GM21717 (cell line): ENCODE results near the gene DAND5.
"Not testable (repeated sequence)": the region's sequence is repeated elsewhere in the genome, so short reads cannot be mapped to it uniquely, and the experiment has no call there.

Experiments used
- ATAC-seq: cut with Tn5 transposase; IDR thresholded peaks from one replicate; pipeline ENCODE4 v1.9.1; 2021; ENCODE audit warnings: mild to moderate bottlenecking, moderate library complexity; ENCODE audit not compliant: unreplicated experiment

The DAND5 gene

DNA sequence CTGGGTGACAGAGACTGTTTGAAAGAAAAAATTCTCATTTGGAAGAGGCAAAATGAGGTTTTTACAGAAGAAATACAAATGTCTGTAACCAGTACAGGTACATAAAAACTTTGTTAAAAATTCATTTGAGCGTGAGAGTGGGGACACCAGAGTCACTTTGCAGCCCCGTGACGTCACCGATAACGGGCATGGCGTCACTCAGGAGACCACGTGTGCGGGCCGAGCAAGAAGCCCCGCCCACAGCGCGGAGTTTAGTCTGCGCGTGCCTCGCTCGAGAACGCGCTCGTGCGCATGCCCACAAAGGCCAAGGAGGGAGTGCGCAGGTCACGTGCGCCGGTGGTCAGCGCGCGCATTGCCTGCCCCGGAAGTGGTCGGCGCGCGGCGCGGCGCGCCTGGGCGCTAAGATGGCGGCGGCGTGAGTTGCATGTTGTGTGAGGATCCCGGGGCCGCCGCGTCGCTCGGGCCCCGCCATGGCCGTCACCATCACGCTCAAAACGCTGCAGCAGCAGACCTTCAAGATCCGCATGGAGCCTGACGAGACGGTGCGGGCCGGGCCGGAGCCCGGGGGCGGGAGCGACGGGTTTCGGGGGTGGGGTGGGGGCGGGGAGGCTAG lies 23.8 kb upstream of the DAND5 start, which contains the start of gene RAD23A:
RAD23A (plus strand) TSS at position 384 of the 613 bp plus-strand sequence; CDS start at position 471, 87 bp downstream.
- ATAC-seq: peak; percentile 53

DNA sequence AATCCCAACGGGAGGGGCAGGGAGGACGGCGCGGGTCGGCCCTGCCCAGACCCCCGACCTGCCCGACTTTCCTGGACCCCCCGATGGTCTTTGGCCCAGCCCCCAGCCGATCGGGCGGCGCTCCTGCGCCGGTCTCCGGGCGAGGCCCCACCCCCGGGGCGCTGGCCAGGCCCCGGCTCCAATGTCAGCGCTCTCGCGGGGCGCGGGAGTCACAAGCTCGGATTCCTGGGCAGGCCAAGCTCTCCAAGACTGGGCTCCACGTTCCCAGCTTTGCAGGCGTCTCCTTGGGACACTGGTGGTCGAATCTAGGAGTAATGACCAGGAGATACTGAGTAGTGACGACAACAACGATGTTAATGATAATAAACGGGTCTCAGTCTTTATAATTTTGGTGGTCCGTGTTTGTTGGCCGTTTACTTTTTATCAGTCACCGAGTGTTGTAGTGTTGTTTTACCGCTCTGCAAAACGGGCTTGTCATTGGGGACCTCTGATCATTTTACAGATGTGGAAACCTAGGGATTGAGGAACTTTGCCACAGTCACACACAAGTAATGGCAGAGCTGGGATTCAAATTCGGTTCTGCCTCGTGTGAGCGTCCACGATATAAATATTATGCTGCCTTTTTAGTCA lies 23.2 kb upstream of the DAND5 start:
- ATAC-seq: peak; percentile 27

DNA sequence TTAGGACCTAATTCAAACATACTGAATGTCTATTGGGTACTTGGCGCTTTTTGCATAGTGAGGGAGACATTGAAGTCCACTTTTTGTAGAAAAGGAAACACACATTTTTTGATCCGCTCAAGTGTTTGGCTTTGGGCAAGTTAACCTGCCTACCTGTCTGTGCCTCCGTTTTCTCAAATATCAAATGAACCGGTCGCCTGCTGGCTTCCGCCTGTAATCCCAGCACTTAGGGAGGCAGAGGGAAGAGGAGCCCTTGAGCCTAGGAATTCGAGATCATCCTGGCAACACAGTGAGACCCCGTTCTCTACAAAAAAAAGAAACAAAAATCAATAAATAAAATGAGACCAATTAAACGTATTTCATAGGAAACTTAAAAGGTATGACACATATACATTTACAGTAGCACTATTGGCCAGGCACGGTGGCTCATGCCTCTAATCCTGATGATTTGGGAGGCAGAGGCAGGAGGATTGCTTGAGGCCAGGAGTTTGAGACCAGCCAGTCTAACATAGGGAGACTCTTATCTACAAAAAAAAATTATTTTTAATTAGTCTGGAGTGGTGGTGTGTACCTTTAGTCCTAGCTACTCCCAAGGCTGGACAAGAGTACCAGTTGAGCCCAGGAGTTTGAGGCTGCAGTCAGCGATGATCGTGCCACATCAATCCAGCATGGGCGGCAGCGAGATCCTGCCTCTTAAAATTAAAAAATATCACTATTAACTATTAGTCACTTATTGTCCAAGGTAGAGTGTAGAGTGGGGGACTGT lies 22.5 kb upstream of the DAND5 start:
- no peak for ATAC-seq

DNA sequence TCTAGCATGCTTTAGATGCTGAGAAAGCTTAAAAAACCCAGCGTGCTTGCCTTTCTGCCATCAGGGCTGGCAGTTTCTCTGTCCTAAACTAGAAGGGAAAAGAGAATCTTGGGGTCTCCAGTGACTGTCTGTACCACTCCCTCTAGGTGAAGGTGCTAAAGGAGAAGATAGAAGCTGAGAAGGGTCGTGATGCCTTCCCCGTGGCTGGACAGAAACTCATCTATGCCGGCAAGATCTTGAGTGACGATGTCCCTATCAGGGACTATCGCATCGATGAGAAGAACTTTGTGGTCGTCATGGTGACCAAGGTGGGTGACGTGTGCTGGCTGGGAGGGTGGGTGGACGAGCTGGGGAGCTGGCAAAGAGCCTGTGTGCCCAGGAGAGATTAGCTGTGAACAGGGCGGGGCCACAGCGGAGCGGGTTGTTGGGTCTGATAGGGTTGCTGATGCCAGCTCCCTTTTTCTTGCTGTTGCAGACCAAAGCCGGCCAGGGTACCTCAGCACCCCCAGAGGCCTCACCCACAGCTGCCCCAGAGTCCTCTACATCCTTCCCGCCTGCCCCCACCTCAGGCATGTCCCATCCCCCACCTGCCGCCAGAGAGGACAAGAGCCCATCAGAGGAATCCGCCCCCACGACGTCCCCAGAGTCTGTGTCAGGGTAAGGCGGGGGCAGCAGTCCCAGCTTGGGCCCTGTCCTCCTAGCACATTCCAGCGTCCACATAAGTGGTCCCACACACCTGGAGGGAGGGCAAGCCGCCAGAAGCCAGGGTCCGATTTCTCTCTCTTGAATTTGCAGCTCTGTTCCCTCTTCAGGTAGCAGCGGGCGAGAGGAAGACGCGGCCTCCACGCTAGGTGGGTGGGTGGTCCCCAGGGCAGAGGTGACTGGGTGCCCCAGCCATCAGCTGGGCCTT lies 21.4 kb upstream of the DAND5 start:
- no peak for ATAC-seq

DNA sequence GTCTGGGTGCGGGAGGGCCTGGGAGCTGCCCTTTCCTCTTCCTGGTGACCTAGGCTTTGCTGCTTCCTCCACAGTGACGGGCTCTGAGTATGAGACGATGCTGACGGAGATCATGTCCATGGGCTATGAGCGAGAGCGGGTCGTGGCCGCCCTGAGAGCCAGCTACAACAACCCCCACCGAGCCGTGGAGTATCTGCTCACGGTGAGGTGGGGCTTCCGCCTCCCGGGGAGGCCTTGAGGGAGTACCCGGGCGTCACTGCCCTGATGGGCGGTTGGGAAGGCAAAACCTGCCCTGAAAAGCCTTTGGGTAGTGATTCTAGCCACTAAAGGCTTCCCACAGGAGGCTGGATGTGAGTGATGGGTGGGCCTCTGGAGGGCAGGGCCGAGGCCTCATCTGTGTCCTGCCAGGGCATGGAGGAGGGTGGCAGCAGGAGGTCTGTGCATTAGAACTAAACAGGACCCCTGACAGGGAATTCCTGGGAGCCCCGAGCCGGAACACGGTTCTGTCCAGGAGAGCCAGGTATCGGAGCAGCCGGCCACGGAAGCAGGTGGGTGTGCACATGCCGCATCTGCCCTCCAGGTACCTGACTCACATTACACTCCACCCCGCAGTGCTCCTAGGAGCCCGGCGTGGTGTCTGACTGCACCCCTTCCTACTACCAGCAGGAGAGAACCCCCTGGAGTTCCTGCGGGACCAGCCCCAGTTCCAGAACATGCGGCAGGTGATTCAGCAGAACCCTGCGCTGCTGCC lies 20.6 kb upstream of the DAND5 start:
- no peak for ATAC-seq

DNA sequence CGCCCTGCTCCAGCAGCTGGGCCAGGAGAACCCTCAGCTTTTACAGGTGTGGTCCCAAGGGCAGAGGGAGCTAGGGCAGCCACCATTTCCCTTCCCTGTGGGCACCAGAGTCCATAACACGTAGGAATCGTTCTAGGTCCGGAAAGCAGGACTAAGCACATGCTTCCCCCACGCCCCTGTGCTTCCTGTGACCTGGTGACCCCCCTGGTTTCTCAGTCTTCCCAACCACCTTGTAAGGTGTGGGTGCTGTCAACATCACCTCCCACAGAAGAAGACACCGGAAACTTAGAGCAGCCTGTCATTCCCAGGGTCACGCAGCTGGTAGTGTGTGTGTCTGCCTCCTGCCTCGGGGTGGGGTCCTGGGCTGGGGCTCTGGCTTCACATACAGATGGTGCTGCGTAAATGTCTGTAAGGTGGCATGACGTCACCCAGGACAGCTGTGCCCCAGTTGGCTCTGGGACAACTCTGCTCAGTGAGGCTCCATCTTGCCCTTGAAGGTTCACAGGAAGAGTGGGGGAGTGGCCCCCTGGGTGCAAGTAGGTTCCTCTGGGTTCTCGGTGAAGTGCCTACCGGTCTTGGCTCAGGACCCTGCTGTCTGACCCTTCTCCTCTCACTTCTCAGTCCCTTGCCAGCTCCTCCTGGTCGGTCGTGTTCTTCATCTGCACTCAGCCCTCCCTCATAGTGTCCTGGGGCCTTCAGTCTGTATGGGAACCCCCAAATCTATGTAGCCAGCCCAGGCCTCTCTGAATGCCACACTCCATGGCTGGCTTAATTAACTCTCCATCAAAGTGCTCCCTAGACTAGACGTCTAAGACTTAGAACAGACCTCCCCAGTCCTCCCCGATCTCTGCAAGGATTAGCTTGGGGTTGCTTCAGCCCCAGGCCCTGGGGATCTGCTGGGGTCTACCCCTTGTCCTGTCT lies 19.8 kb upstream of the DAND5 start:
- ATAC-seq: no peak

DNA sequence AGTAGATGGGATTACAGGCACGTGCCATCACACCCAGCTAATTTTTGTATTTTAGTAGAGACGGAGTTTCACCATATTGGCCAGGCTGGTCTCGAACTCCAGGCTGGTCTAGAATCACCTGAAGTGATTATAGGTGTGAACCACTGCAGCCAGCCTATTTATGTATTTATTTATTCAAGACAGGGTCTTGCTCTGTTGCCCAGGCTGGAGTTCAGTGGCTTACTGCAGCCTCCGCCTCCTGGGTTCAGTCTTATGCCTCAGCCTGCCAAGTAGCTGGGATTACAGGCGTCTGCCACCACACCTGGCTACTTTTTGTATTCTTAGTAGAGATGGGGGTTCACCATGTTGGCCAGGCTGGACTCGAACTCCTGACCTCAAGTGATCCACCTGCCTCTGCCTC lies 17.3 kb upstream of the DAND5 start:
- not testable (repeated sequence) for ATAC-seq

DNA sequence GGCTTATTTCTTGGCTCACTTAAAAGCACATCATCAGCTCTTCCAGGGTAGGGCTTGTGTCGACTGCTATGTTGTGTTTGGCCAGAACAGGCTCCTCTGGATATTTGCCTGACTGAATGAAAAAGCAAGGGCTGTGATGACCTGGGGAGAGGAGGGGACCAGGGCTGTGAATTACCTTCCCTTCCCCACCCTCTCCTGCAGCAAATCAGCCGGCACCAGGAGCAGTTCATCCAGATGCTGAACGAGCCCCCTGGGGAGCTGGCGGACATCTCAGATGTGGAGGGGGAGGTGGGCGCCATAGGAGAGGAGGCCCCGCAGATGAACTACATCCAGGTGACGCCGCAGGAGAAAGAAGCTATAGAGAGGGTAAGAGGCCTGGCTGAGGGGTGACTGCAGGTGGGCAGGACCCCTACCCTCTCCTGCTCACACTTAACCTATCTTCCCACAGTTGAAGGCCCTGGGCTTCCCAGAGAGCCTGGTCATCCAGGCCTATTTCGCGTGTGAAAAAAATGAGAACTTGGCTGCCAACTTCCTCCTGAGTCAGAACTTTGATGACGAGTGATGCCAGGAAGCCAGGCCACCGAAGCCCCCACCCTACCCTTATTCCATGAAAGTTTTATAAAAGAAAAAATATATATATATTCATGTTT lies 16.8 kb upstream of the DAND5 start:
- no peak for ATAC-seq

DNA sequence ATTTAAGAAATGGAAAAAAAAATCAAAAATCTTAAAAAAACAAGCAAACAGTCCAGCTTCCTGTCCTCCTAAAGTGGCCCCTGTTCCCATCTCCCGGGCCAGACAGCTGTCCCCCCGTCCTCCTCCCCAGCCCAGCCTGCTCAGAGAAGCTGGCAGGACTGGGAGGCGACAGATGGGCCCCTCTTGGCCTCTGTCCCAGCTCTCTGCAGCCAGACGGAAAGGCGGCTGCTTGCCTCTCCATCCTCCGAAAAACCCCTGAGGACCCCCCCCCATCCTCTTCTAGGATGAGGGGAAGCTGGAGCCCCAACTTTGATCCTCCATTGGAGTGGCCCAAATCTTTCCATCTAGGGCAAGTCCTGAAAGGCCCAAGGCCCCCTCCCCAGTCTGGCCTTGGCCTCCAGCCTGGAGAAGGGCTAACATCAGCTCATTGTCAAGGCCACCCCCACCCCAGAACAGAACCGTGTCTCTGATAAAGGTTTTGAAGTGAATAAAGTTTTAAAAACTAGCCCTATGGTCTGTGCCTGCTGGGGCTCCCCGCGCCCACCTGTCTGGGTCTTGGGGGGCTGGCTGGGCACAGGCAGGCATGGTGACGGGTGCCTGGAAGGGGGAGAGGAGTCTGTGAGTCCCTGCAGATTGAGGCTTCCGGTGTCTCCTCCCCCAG lies 16.1 kb upstream of the DAND5 start:
- ATAC-seq: no peak

DNA sequence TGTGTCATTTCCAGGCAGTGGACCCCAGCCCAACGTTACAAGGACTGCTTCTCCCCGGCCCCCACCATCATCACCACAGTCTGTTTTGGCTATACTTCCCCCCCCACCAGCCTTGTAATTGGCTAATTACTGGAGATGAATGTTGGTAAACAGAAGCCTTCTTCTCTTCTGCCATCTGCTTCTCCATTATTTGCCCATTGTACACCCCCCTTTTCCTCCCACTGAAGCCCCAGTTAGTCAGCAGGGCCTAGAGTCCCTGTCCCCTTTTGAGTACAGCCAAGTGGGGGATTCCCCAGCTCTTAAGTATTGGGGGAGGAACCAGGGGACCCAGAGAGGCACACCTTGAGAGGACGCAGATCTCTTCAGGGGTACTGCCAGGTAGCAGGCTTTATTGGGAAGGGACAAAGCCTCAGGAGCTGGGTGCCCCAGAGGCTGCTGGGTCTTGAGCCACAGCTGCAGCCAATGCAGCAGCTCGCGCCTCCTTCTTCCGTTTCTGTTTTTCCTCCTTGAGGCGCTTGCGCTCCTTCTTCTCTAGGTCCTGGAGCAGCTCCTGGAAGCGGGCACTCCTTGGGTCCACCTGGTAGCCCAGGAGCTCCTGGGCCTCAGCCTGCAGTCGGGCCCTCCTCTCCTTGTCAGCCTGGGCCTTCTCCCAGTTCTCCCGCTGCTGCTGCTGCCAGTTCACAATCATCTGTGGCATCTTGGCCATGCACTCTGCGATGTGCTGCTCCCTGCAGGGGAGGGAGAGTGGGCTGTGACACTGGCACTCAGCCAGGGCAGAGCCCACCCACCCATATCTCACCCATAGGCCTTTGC lies 15.4 kb upstream of the DAND5 start:
- ATAC-seq: no peak

DNA sequence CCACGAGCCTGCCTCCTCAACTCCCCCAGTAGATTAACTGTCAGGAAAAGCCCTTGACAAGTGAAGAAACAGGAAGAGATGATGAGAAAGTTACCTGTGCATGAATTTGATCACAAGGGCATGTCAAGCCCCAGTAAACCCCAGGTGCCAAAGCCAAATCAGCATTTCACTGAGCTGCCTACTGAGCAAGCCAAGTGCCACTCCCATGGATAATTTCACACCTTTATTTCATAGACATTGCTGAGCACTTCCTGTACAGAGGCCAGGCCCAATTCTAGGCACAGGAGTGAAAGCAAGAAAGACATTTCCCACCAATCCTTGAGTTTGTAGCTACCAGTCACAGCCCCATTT lies 14.8 kb upstream of the DAND5 start:
- no peak for ATAC-seq

DNA sequence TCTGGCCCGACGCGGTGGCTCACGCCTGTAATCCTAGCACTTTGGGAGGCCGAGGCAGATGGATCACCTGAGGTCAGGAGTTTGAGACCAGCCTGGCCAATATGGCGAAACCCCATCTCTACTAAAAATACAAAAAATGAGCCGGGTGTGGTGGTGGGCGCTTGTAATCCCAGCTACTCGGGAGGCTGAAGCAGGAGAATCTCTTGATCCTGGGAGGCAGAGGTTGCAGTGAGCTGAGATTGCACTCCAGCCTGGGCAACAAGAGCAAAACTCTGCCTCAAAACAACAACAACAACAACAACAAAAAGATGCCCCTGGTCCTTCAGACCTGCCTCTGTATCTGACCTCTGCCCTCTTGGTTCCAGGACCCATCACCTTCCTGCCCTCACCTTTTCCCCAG lies 13.8 kb upstream of the DAND5 start:
- ATAC-seq: not testable (repeated sequence)

DNA sequence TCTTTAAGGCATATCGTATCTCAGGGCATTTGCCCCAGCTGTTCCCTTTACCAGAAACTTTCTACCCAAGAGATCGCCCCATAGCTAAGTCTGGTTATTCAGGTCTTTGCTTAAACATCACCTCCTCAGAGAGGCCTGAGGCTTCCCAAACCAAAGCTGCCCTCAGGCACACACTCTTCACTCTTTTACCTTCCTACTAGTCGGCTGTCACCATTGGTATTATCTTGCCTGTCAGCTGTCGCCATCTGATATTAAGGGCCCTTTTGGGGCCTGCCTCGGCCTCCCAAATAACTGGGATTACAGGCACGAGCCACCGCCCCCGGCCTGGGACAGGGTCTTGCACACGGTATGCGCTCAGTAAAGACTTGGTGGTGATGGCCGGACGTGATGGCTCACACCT lies 13.4 kb upstream of the DAND5 start:
- ATAC-seq: no peak

DNA sequence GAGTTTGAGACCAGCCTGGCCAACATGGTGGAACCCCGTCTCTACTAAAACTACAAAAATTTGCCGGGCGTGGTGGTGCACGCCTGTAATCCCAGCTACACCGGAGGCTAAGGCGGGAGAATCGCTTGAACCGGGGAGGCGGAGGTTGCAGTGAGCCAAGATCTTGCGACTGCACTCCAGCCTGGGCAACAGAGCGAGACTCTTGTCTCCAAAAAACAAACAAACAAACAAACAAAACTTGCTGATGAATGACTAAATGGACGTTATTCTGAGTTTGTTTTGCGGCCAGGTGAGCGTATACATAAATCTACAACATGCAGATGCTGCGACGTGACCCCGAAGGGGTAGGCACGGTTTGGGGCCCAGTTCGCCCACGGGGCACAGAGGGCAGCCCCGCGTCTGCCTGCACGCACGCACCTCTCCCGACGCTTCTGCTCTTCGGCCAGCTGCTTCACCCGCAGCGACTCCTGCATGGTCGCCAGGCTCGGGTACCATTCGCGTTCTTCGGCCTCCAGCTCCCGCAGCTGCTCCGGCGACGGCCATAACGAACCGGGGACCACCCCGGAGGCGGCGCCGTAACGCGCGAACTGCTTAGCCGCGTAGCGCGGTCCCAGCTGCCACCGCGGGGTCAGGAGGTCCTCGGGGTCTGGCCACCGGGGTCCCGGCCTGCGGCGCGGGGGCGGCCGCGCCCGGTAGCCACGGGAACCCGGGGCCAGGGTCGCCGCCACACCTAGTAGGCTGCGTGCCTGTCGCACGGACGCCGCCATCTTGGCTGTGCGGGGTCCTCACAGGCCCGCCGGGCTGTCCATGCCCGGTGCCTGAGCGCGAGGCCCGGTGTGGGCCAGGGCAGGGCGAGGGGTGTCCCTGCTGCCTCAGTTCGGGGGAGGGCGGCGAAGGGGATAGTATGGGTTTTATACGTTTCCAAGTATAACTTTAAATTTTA lies 12.7 kb upstream of the DAND5 start, which contains the start of gene GADD45GIP1:
GADD45GIP1 (minus strand) TSS at position 778 of the 943 bp plus-strand sequence; CDS start at position 767, 11 bp downstream.
- no peak for ATAC-seq

DNA sequence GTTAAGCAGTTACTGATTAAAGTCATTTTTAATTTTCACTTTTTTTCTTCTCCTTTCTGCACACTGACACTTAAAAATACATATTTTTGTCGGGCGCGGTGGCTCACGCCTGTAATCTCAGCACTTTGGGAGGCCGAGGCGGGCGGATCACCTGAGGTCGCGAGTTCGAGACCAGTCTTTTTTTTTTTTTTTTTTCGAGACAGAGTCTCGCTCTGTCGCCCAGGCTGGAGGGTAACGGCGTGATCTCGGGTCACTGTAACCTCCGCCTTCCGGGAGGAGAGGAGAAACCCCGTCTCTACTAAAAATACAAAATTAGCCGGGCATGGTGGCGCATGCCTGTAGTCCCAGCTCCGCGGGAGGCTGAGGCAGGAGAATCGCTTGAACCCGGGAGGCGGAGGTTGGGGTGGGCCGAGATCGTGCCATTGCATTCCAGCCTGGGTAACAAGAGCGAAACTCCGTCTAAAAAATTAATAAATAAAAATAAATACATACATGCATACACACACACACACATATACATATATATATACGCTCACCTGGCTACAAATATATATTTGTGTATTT lies 11.9 kb upstream of the DAND5 start:
- not testable (repeated sequence) for ATAC-seq

DNA sequence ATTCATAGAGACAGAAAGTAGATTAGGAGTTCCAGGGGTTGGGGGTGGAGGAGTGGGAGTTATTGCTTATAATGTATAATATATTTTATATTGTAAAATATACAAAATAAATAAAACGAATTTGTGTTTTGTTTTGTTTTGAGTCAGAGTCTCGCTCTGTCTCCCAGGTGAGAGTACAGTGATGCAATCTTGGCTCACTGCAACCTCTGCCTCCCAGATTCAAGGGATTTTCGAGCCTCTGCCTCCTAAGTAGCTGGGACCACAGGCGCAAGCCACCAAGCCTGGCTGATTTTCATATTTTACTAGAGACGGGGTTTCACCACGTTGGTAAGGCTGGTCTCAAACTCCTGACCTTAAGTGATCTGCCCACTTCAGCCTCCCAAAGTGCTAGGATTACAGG lies 9.9 kb upstream of the DAND5 start:
- no peak for ATAC-seq
